Endothelial cell of umbilical vein (primary cell): ENCODE measurements around the gene GNB1. TPM values are rescaled to one million over a fixed set of nuclear protein-coding genes. Genes with fewer than 3 reads are reported as not detected.

Experiments used
- BruUV-seq: library from RNA; stranded (reverse); fragments of 400-500 nt; replicated peaks from 2 replicates; lab custom pipeline; 2021; lab: Mats Ljungman, UMichigan
- CTCF ChIA-PET: fragments of 300-600, 350-600 bp; sonication (Branson Sonifier 250); formaldehyde crosslinking; loops from one replicate; lab custom pipeline; 2021; ENCODE audit warnings: antibody characterized with exemption, inconsistent platforms; lab: Charles Lee
- POLR2A ChIA-PET: fragments of 300-600, 350-600 bp; sonication (Branson Sonifier 250); formaldehyde crosslinking; loops from one replicate; lab custom pipeline; 2021; ENCODE audit warnings: antibody characterized with exemption, inconsistent platforms; lab: Charles Lee
- DNase-seq: peaks from one replicate; pipeline ENCODE4 v3.0.0-alpha.2; 2011; ENCODE audit warnings: low read depth, low spot score
- FAIRE-seq: peaks from 2 replicates; lab custom pipeline; 2011; peaks lifted over from hg19 to GRCh38; lab: Jason Lieb, UNC
- H2AFZ ChIP-seq: 2 replicates; pipeline ENCODE4 v1.6.0; 2012; ENCODE audit warnings: low read depth, low read length, control low read depth, inconsistent platforms
- H3K27ac ChIP-seq: 2 replicates; pipeline ENCODE4 v1.5.1; 2011; ENCODE audit warnings: low read depth, mild to moderate bottlenecking, control low read depth, low read length, moderate library complexity; ENCODE audit not compliant: insufficient read depth
- H3K27me3 ChIP-seq, 2 experiments: 2 replicates each; pipeline versions ENCODE4 v1.6.0 to v1.6.1; 2011; ENCODE audit warnings: low read length in 2 of 2, mixed read lengths in 1 of 2; ENCODE audit not compliant: control insufficient read depth in 2 of 2, insufficient read depth in 2 of 2
- H3K36me3 ChIP-seq, 2 experiments: 2 replicates in 1 of 2; 3 replicates in 1 of 2; pipeline ENCODE4 v1.5.1; 2011; ENCODE audit warnings: low read length in 2 of 2, mild to moderate bottlenecking in 1 of 2, moderate library complexity in 1 of 2; ENCODE audit not compliant: control insufficient read depth in 2 of 2, insufficient read depth in 2 of 2; ENCODE audit errors: extremely low read depth in 1 of 2
- H3K4me1 ChIP-seq: 3 replicates; pipeline ENCODE4 v1.5.1; 2011; ENCODE audit warnings: mild to moderate bottlenecking, low read length; ENCODE audit not compliant: control insufficient read depth, insufficient read depth; ENCODE audit errors: extremely low read depth
- H3K4me2 ChIP-seq: 2 replicates; pipeline ENCODE4 v1.6.1; 2011; ENCODE audit warnings: low read length, control low read depth, mixed read lengths; ENCODE audit not compliant: insufficient read depth
- H3K4me3 ChIP-seq, 3 experiments: fragments of 200-600 bp in 1 of 3; sonication (generic), shearing (Covaris generic) in 1 of 3; replicated peaks in 1 of 3; 2 replicates each; pipeline ENCODE4 v1.5.1; 2011 to 2016; ENCODE audit warnings: control low read depth in 3 of 3, low read length in 3 of 3, mild to moderate bottlenecking in 2 of 3, inconsistent platforms in 1 of 3, low read depth in 1 of 3, moderate library complexity in 1 of 3; ENCODE audit not compliant: insufficient read depth in 1 of 3
- H3K79me2 ChIP-seq: 2 replicates; pipeline ENCODE4 v1.6.0; 2012; ENCODE audit warnings: low read length, inconsistent platforms; ENCODE audit not compliant: control insufficient read depth, insufficient read depth
- H3K9ac ChIP-seq: replicated peaks from 2 replicates; pipeline ENCODE3; 2011; ENCODE audit warnings: low read length, control low read depth; ENCODE audit not compliant: insufficient read depth; ENCODE audit errors: extremely low read depth
- H3K9me1 ChIP-seq: replicated peaks from 3 replicates; pipeline ENCODE4 v1.6.0; 2011; ENCODE audit warnings: mild to moderate bottlenecking, low read length; ENCODE audit not compliant: control insufficient read depth, insufficient read depth; ENCODE audit errors: extremely low read depth
- H3K9me3 ChIP-seq: replicated peaks from 2 replicates; pipeline ENCODE4 v1.5.1; 2012; ENCODE audit warnings: low read length, inconsistent platforms; ENCODE audit not compliant: control insufficient read depth, insufficient read depth
- H4K20me1 ChIP-seq: replicated peaks from 2 replicates; pipeline ENCODE3; 2011; ENCODE audit warnings: mild to moderate bottlenecking, low read length; ENCODE audit not compliant: control insufficient read depth, insufficient read depth; ENCODE audit errors: extremely low read depth
- CTCF ChIP-seq, 2 donors: IDR thresholded peaks; 1 replicate in 1 of 2; 2 replicates in 1 of 2; pipeline ENCODE4 v1.5.1; 2011; ENCODE audit warnings: low read length in 2 of 2, mild to moderate bottlenecking in 2 of 2, moderate library complexity in 2 of 2, control low read depth in 1 of 2, inconsistent platforms in 1 of 2, low read depth in 1 of 2; ENCODE audit not compliant: insufficient read depth in 1 of 2; ENCODE audit errors: extremely low read depth in 1 of 2
- EZH2 ChIP-seq: IDR thresholded peaks from 2 replicates; pipeline ENCODE4 v1.6.1; 2012; ENCODE audit warnings: borderline replicate concordance, low read depth, mild to moderate bottlenecking, moderate library complexity, low read length, inconsistent platforms; ENCODE audit not compliant: severe bottlenecking
- FOS ChIP-seq: IDR thresholded peaks from 2 replicates; pipeline ENCODE4 v1.6.1; 2011; ENCODE audit warnings: mild to moderate bottlenecking, low read length, moderate library complexity, borderline replicate concordance; ENCODE audit not compliant: insufficient read depth
- GATA2 ChIP-seq: IDR thresholded peaks from 2 replicates; pipeline ENCODE4 v1.7.0; 2011; ENCODE audit warnings: low read depth, mild to moderate bottlenecking, moderate library complexity, mixed read lengths, low read length; ENCODE audit not compliant: insufficient read length, insufficient read depth
- JUN ChIP-seq: IDR thresholded peaks from 2 replicates; pipeline ENCODE4 v1.6.1; 2011; ENCODE audit warnings: borderline replicate concordance, low read depth; ENCODE audit not compliant: insufficient read length, insufficient read depth
- MAX ChIP-seq: IDR thresholded peaks from 2 replicates; pipeline ENCODE4 v1.6.1; 2011; ENCODE audit not compliant: insufficient read depth, insufficient read length
- MYC ChIP-seq: IDR thresholded peaks from one replicate; pipeline ENCODE4 v1.6.1; 2011; ENCODE audit warnings: mild to moderate bottlenecking, low read depth, low read length
- POLR2A ChIP-seq: IDR thresholded peaks from 2 replicates; pipeline ENCODE4 v1.6.1; 2012; ENCODE audit warnings: low read depth, mild to moderate bottlenecking, control low read depth, low read length
- POLR2AphosphoS5 ChIP-seq: IDR thresholded peaks from 2 replicates; pipeline ENCODE4 v1.6.1; 2012; ENCODE audit warnings: low read depth, mild to moderate bottlenecking, control low read depth, low read length, moderate library complexity; ENCODE audit not compliant: insufficient read depth
- dilution Hi-C: fragments of 300-500 bp; cut with MboI; formaldehyde crosslinking; loops from one replicate; pipeline ENCODE4 v1.15.0; 2019; ENCODE audit warnings: low sequenced_read_pairs; ENCODE audit not compliant: extremely low pct_ligation_motif_present
- intact Hi-C: fragments of 100-400 bp; cut with micrococcal nuclease; formaldehyde crosslinking; loops from one replicate; pipeline ENCODE4 v1.10.0; 2022
- polyA plus RNA-seq, 4 experiments: library from polyadenylated mRNA; depleted of rRNA in 3 of 4; stranded (reverse) in 3 of 4; unstranded in 1 of 4; fragments of >200 nt; gene quantifications; 2 replicates each; pipeline versions ENCODE4 v1.2.1 to v1.2.3, GENCODE V29; 2011 to 2012; ENCODE audit warnings: missing spikeins in 1 of 4
- total RNA-seq: library from RNA; stranded (reverse); gene quantifications from 2 replicates; pipeline ENCODE4 v1.2.3, GENCODE V29; 2021

GNB1 gene
- total and polyA plus RNA-seq, 2 donors (not counting 3 experiments of a cell fraction or from before 2014, with no cell fraction given) = 501 to 529 TPM

GRCh38 chr1:1928231-1929101 is 37.6 kb upstream of the GNB1 start:
- CTCF ChIA-PET = interaction anchor here (1.5 kb wide), 1 partner anchor 246 kb away, joined by 3 read pairs; no protein-coding TSS in a partner anchor
- H3K4me1 ChIP-seq = no peaks in the 10 kb centered on the region
- no peak for TF ChIP-seq POLR2A
- TF ChIP-seq MAX = no peak
- no peak for TF ChIP-seq JUN
- TF ChIP-seq GATA2 = no peak
- no peak for TF ChIP-seq EZH2
- no peak for TF ChIP-seq MYC
- no peak for TF ChIP-seq FOS
- no peak for TF ChIP-seq POLR2AphosphoS5
- no peak for TF ChIP-seq CTCF (IDR thresholded peaks at IDR 0.05; ENCODE audit: extremely low read depth in 1 of 2, insufficient read depth in 1 of 2, low read depth in 1 of 2, low read length in 2 of 2)
- FAIRE-seq (no peak), DNase-seq (no peak)
- H3K36me3 ChIP-seq = no peaks in the 10 kb centered on the region
- no peaks in the 10 kb centered on the region for H3K27me3 ChIP-seq
- H3K4me2 ChIP-seq = no peak overlapping the region
- no peak overlapping the region for H3K9ac ChIP-seq
- H3K79me2 ChIP-seq = no peaks in the 10 kb centered on the region
- no peaks in the 10 kb centered on the region for H4K20me1 ChIP-seq
- POLR2A ChIA-PET = no interaction called here
- no peak overlapping the region for H3K4me3 ChIP-seq
- dilution Hi-C loops = no loop called here
- H2AFZ ChIP-seq = no peak overlapping the region
- BruUV-seq = no TSS peak
- H3K9me1 ChIP-seq = no peaks in the 10 kb centered on the region
- intact Hi-C loops = no loop called here
- no peaks in the 10 kb centered on the region for H3K9me3 ChIP-seq
- no peak overlapping the region for H3K27ac ChIP-seq
